Activated CD4-positive, alpha-beta T cell treated with anti-CD3 and anti-CD28 coated beads, Interleukin-2, amount 50 U/mL, for 4 hours (primary cell): ENCODE results near the gene ITGB2.

ENCODE experiments used
- DNase-seq, 2 experiments: peaks; one replicate each; pipeline ENCODE4 v3.0.0-alpha.2; 2020

ITGB2 gene

GRCh38 chr21:44845418-44846223 is 75.1 kb downstream of the ITGB2 start:
- peak; percentile 17 to 18 for DNase-seq

- no peak for DNase-seq
Measured at GRCh38 chr21:44844256-44844655, 76.4 kb downstream of the ITGB2 start.

DNA sequence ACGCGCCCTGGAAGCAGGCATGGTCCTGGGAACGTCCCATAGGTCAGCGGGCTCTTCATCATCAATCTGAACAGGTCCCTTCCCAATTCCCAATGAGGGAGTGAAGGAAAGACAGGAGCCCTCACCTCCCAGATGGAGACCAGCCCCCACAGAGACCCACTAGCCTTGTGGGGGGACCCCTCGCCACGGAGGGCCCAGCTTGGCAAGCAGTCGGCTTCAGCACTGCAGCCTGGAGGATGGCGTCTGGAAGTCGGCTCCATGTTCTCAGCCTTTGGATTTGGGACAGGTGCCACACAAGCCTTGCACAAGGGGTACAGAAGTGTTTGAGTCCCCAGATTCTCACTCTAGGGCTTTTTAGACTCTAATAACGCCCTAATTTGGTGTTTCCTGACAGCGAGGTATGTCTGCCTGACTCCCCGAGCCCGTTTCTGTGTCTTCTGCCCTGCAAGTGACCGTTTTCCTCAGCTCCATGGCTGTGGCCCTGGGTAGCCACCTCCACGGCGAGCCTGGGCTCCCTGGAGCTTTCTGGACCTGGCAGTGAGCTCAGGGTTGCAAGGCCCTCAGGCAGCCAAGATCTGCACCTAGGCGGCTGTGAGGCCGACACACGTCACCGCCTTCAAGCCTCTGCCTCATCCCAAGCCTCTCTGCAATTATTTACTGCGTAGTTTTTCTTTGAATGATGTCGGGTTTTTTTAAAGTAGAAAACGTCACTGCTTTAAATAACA is 77.8 kb downstream of the ITGB2 start:
- no peak for DNase-seq

DNA sequence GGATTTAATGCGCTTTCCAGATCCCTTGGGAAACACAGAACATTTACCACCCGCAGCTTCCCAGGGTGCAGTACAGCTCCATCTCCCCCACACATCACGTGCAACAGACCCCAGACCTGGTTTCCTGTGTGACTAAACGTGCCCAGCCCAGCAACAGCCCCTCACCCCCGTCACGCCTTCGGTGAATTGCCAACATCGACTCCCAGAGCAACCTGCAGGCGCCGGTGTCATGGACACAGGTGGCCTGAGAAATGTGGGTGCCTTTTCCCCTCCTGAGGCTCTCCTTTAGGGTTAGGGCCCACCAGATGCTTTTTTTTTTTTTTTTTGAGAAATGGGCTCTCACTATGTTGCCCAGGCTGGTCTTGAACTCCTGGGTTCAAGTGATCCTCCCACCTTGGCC is 78.6 kb downstream of the ITGB2 start:
- DNase-seq, result no peak

GRCh38 chr21:44840771-44841170 is 79.9 kb downstream of the ITGB2 start:
- DNase-seq, result no peak

DNA sequence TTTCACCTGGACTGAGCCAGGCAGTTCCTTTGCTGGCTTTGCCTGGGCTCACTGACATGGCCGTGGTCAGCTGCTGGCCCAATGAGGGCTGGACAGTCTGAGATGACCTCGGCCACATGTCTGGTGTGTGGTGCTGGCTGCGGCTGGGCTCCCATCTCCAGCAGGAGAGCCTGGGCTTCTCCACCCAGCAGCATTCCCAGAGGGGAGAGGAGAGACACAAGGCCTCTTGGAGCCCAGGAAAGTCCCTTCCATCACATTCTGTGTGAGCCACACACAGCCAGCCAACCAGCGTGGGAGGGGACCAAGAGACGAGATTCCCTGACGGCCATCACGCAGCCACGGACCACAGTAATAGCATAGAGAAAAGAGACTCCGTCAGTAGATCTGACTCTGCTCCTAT is 81.7 kb downstream of the ITGB2 start:
- no peak for DNase-seq

DNA sequence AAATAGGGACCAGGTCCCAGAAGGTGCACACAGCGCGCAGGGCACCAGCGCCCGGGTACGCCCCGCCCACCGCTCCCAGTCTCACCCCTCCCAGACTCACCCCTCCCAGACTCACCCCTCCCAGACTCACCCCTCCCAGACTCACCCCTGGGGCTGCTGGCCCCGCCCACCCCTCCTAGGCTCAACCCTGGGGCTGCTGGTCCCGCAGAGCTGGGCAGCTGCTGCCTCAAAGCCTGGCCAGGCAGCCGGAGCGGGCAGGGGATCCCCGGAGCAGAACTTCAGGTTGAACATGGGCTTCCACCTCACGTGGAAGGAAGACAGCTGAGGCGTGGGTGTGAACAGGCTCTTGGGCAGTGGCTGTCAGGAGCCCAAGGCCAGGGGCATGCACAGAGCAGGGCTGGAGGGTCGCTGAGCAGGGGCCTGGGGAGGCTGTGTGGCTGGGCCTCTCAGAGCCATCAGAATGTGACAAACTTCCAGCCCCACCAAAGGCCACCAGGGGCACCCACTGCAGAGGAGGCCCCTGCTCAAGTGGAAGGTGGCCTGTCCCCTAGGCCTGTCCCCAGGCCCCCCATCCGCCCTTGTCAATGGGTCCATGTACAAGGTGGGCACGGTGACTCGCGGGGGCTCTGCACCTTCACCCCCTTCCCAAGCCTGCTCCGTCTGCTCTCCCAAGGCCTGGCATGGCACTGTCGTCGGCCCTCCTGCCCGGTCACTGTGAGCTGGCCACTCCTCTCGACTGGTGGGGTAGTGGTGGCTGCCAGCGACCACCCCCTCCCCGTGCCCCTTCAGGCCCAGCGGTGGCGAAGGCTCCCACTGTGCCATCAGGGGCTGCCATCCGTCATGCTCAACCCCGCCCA is 82.4 kb downstream of the ITGB2 start:
- DNase-seq, result no peak

- DNase-seq, result no peak
Measured at GRCh38 chr21:44837537-44837936, 83.2 kb downstream of the ITGB2 start.

GRCh38 chr21:44836666-44837471 is 83.8 kb downstream of the ITGB2 start:
- no peak for DNase-seq

GRCh38 chr21:44836349-44836665 is 84.4 kb downstream of the ITGB2 start:
- no peak for DNase-seq
